Measurements from ENCODE around the gene GPR15. TPM values are rescaled to one million over a fixed set of nuclear protein-coding genes. Genes with fewer than 3 reads are reported as not detected.

The GPR15 gene
- total RNA-seq, 3 donors from 2014 or later: 4.5 to 11.5 (median 6.9) TPM

- peak; percentile 98 for ATAC-seq
- H3K36me3 ChIP-seq (ENCODE audit: low read depth): no peaks in the 10 kb centered on the region
- H3K4me3 ChIP-seq: peak within 1 kb of the TSS; percentile 69
- intact Hi-C loops (cut with DNase I, micrococcal nuclease): loop anchor here in 1 of 2 donors (5.0 to 10.0 kb wide), 2 partner anchors 75 to 758 kb away; partner anchors contain the start of gene ARL6
- no peaks in the 10 kb centered on the region for H3K9me3 ChIP-seq
- TF ChIP-seq CTCF (IDR thresholded peaks at IDR 0.05): no peak
- H3K4me1 ChIP-seq (ENCODE audit: low read depth): peaks cover 3% of the 10 kb centered on the region
- peak; percentile 99 for DNase-seq
Measured at GRCh38 chr3:98522544-98523281, 9.1 kb upstream of the GPR15 start, which contains the start of gene CLDND1. Gene CLDND1 (minus strand): TSS chr3:98522902. CDS start chr3:98521424, 1,478 bp downstream.

GRCh38 chr3:98525494-98525893, 6.3 kb upstream of the GPR15 start:
- Histone ChIP-seq H3K36me3 (ENCODE audit: low read depth) (no peaks in the 10 kb centered on the region), H3K4me3 (no peak overlapping the region), H3K9me3 (no peaks in the 10 kb centered on the region), H3K4me1 (ENCODE audit: low read depth) (peaks cover 3% of the 10 kb centered on the region)
- DNase-seq (no peak), ATAC-seq (no peak)
- intact Hi-C loops (cut with DNase I, micrococcal nuclease): loop anchor here in 1 of 2 donors (10.0 kb wide), 1 partner anchor 761 kb away; the partner anchor contains the start of gene ARL6
- no peak for TF ChIP-seq CTCF (IDR thresholded peaks at IDR 0.05)

- Histone ChIP-seq H3K36me3 (ENCODE audit: low read depth) (no peaks in the 10 kb centered on the region), H3K4me3 (no peak overlapping the region), H3K4me1 (ENCODE audit: low read depth) (no peaks in the 10 kb centered on the region), H3K9me3 (no peaks in the 10 kb centered on the region)
- TF ChIP-seq CTCF (IDR thresholded peaks at IDR 0.05): no peak
- DNase-seq (no peak), ATAC-seq (no peak)
- intact Hi-C loops (cut with DNase I, micrococcal nuclease): loop anchor here in 1 of 2 donors (10.0 kb wide), 1 partner anchor 764 kb away; the partner anchor contains the start of gene ARL6
Measured at GRCh38 chr3:98528474-98529346, 3.1 kb upstream of the GPR15 start.

GRCh38 chr3:98529856-98530459, 1.8 kb upstream of the GPR15 start:
- DNase-seq (no peak), ATAC-seq (no peak)

More at GRCh38 chr3:98529856-98530459, 1.8 kb upstream of the GPR15 start:
- intact Hi-C loops (cut with DNase I, micrococcal nuclease): loop anchor here in 1 of 2 donors (10.0 kb wide), 1 partner anchor 765 kb away; the partner anchor contains the start of gene ARL6
- TF ChIP-seq CTCF (IDR thresholded peaks at IDR 0.05): no peak
- Histone ChIP-seq H3K36me3 (ENCODE audit: low read depth) (no peaks in the 10 kb centered on the region), H3K4me3 (no peak overlapping the region), H3K4me1 (ENCODE audit: low read depth) (no peaks in the 10 kb centered on the region), H3K9me3 (no peaks in the 10 kb centered on the region)

Data from mucosa of descending colon (tissue), 3 donors.